OCI-LY3 (cell line): ENCODE results near the gene BCL6.
A peak's percentile ranks its signal among the peaks of the same experiment; 100 is the strongest.

Experiments
- H2AFZ ChIP-seq: fragments of 200-600, 300-600 bp; shearing (Covaris generic); 2 replicates; pipeline ENCODE4 v1.6.0; 2014; ENCODE audit warnings: antibody characterized with exemption, low read depth, low read length
- H3K27ac ChIP-seq: fragments of 200-600, 300-600 bp; sonication (generic); 2 replicates; pipeline ENCODE4 v1.5.1; 2014; ENCODE audit warnings: mild to moderate bottlenecking, low read length, moderate library complexity, mixed read lengths
- H3K27me3 ChIP-seq: fragments of 200-600, 300-600 bp; sonication (generic); 2 replicates; pipeline ENCODE4 v1.6.1; 2014; ENCODE audit warnings: low read depth, low read length, mixed read lengths
- H3K36me3 ChIP-seq: fragments of 200-600, 300-600 bp; sonication (generic); replicated peaks from 2 replicates; pipeline ENCODE3; 2014; ENCODE audit warnings: low read depth, low read length, mixed read lengths
- H3K4me1 ChIP-seq: fragments of 300-600, 200-600 bp; sonication (generic); 2 replicates; pipeline ENCODE4 v1.6.1; 2014; ENCODE audit warnings: low read length, mixed read lengths
- H3K4me2 ChIP-seq: fragments of 200-600, 300-600 bp; sonication (generic); 2 replicates; pipeline ENCODE4 v1.6.1; 2014; ENCODE audit warnings: low read length, mixed read lengths
- H3K4me3 ChIP-seq: fragments of 300-600, 200-600 bp; sonication (generic); 2 replicates; pipeline ENCODE4 v1.5.1; 2014; ENCODE audit warnings: antibody characterized with exemption, mild to moderate bottlenecking, low read length, moderate library complexity
- H3K79me2 ChIP-seq: fragments of 300-600, 200-600 bp; shearing (Covaris generic); 2 replicates; pipeline ENCODE4 v1.6.1; 2014; ENCODE audit warnings: mild to moderate bottlenecking, low read length, mixed read lengths
- H3K9ac ChIP-seq: fragments of 300-600, 200-600 bp; shearing (Covaris generic); 2 replicates; pipeline ENCODE4 v1.6.0; 2014; ENCODE audit warnings: mild to moderate bottlenecking, low read length, moderate library complexity
- H3K9me3 ChIP-seq: fragments of 200-600, 300-600 bp; shearing (Covaris generic); 2 replicates; pipeline ENCODE4 v1.6.1; 2014; ENCODE audit warnings: low read length, mixed read lengths; ENCODE audit not compliant: insufficient read depth
- H4K20me1 ChIP-seq: fragments of 200-600, 300-600 bp; sonication (generic); 2 replicates; pipeline ENCODE4 v1.6.1; 2016; ENCODE audit warnings: low read length, mixed read lengths; ENCODE audit not compliant: insufficient read depth
- CTCF ChIP-seq: fragments of 200-600, 300-600 bp; sonication (generic); IDR thresholded peaks from 2 replicates; pipeline ENCODE4 v1.5.1; 2014; ENCODE audit warnings: antibody characterized with exemption, low read length, low read depth
- EZH2phosphoT487 ChIP-seq: fragments of 200-600 bp; shearing (Covaris generic); IDR thresholded peaks from 2 replicates; pipeline ENCODE4 v1.6.1; 2018; ENCODE audit warnings: antibody characterized with exemption, mixed run types, low read depth

BCL6 gene

DNA sequence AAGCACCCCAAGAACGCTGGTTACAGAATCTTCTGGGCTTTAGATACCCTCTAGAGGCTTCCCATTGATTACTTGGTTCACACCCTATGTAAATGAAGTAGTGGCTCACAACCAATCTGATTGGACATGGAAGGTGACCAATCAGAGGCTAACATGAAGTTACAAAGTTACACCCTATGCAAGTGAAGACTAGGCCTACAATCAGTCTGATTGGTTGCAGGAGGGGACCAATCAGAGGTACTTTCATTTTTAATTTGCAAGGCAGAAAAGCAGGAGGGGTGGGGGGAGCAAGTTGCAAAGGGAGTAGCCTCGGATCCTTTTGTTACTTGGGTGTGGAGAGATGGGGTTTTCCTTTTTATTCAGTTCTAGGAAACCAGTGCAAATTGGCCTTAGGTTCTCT lies 31.8 kb downstream of the BCL6 start:
- Histone ChIP-seq H3K4me1 (peaks cover 15% of the 10 kb centered on the region), H3K79me2 (no peaks in the 10 kb centered on the region), H3K27me3 (no peaks in the 10 kb centered on the region), H3K4me2 (peak overlapping the region; percentile 40), H3K4me3 (peak overlapping the region; percentile 14; the same call in 1 of the 2 replicates), H3K9ac (no peak overlapping the region), H2AFZ (peak overlapping the region; percentile 70; the same call in 1 of the 2 replicates), H4K20me1 (no peaks in the 10 kb centered on the region), H3K36me3 (no peaks in the 10 kb centered on the region), H3K27ac (no peak overlapping the region), H3K9me3 (no peaks in the 10 kb centered on the region)
- TF ChIP-seq EZH2phosphoT487 (no peak), CTCF (no peak)

- Histone ChIP-seq H3K4me2 (no peak overlapping the region), H2AFZ (no peak overlapping the region), H4K20me1 (no peaks in the 10 kb centered on the region), H3K36me3 (no peaks in the 10 kb centered on the region), H3K27ac (no peak overlapping the region), H3K4me1 (peaks cover 9% of the 10 kb centered on the region), H3K27me3 (0 out of 2 replicates have a peak, but pooled peaks cover 3% of the 10 kb centered on the region), H3K9me3 (no peaks in the 10 kb centered on the region), H3K9ac (no peak overlapping the region), H3K4me3 (no peak overlapping the region), H3K79me2 (no peaks in the 10 kb centered on the region)
- TF ChIP-seq CTCF (peak; percentile 31; the same call in 1 of the 2 replicates), EZH2phosphoT487 (no peak)
These were observed 36.1 kb downstream of the BCL6 start for GRCh38 chr3:187709155-187709554.

DNA sequence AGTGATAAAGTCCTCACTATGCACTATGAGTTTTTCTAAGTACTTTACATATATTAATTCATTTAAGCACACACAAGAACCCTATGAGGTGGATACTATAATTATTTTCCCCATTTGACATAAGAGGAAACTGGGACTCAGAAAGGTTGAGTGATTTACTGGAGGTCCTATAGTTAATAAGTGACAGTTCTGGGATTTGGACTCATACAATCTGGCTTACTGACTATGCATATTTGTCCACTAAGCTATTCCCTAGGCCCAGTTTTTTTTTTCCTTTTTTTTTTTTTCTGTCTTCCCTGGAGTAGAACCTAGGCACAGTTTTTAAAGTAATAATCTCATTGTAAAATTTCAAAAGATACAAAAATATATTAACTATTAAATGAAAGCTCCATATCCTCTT lies 36.6 kb downstream of the BCL6 start:
- no peaks in the 10 kb centered on the region for H3K36me3 ChIP-seq
- H3K4me1 ChIP-seq, result peaks cover 5% of the 10 kb centered on the region
- no peak overlapping the region for H3K9ac ChIP-seq
- no peak overlapping the region for H3K4me2 ChIP-seq
- H3K27ac ChIP-seq, result no peak overlapping the region
- H3K9me3 ChIP-seq, result no peaks in the 10 kb centered on the region
- 0 out of 2 replicates have a peak, but pooled peaks cover 3% of the 10 kb centered on the region for H3K27me3 ChIP-seq
- H4K20me1 ChIP-seq, result no peaks in the 10 kb centered on the region
- no peak overlapping the region for H2AFZ ChIP-seq
- no peak overlapping the region for H3K4me3 ChIP-seq
- TF ChIP-seq EZH2phosphoT487, result no peak
- no peak for TF ChIP-seq CTCF
- no peaks in the 10 kb centered on the region for H3K79me2 ChIP-seq

DNA sequence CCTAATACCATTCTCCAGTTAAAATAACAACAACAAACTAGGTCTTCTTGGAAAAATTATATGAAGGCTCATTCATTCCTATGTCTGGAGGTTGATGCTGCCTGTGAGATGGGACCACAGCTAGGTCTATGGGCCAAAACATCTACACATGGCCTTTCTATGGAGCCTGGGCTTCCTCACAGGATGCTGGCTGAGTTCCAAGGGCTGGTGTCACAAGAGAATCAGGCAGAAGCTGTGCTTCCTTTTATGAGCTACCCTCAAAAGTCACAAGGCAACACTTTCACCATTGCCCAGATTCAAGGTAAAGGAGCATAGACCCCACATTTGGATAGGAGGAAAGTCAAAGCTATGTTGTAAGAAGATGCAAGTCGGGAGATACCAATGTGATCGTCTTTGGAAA lies 38.3 kb downstream of the BCL6 start:
- Histone ChIP-seq H3K27me3 (0 out of 2 replicates have a peak, but pooled peaks cover 3% of the 10 kb centered on the region), H4K20me1 (no peaks in the 10 kb centered on the region), H3K79me2 (no peaks in the 10 kb centered on the region), H2AFZ (no peak overlapping the region), H3K4me1 (no peaks in the 10 kb centered on the region), H3K27ac (no peak overlapping the region), H3K9me3 (no peaks in the 10 kb centered on the region), H3K9ac (no peak overlapping the region), H3K4me3 (no peak overlapping the region), H3K36me3 (no peaks in the 10 kb centered on the region), H3K4me2 (no peak overlapping the region)
- TF ChIP-seq CTCF (no peak), EZH2phosphoT487 (no peak)
